ENCODE data around the gene OSGIN1.

Gene OSGIN1

GRCh38 chr16:83958846-83959565 lies 6.0 kb downstream of the OSGIN1 start:
- DNase-seq = no peak

DNA sequence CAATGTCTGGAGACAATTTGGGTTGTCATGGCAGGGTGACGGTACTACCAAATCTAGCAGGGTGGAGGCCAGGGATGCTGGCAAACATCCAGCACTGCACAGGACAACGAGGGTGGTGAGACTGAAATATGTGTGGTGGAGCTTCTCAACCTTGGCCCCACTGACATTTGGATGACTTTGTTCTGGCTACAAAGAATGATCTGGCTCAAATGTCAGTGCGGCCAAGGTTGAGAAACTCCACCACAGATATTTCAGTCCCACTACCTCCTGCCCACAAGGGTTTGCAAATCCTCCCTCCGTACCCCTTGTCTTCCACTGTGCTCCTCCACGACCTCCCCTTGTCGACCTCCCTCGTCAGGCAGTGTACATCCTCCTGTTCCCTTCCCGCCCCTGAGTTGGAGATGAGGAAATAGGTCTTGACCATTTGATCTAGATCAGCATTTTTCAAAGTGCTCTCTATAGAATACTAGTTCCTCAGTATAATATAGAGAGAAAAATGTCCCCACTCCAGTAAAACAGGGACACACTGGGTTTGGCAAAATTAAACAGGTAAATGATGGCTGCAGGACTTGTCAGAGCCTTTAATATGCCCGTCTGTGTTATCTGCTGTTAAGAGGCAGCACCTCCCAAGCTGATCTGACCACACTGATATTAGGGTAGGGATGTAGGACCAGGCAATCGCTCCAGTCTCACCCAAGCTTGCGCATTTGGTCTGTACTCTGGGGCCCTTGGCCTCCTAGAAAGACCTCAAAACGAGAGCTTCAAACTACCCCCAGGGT lies 6.8 kb downstream of the OSGIN1 start:
- DNase-seq = no peak

GRCh38 chr16:83960521-83961249 lies 7.6 kb downstream of the OSGIN1 start:
- no peak for DNase-seq

GRCh38 chr16:83961591-83961990 lies 8.6 kb downstream of the OSGIN1 start:
- DNase-seq = no peak

GRCh38 chr16:83963277-83964119 lies 10.5 kb downstream of the OSGIN1 start:
- no peak for DNase-seq

DNA sequence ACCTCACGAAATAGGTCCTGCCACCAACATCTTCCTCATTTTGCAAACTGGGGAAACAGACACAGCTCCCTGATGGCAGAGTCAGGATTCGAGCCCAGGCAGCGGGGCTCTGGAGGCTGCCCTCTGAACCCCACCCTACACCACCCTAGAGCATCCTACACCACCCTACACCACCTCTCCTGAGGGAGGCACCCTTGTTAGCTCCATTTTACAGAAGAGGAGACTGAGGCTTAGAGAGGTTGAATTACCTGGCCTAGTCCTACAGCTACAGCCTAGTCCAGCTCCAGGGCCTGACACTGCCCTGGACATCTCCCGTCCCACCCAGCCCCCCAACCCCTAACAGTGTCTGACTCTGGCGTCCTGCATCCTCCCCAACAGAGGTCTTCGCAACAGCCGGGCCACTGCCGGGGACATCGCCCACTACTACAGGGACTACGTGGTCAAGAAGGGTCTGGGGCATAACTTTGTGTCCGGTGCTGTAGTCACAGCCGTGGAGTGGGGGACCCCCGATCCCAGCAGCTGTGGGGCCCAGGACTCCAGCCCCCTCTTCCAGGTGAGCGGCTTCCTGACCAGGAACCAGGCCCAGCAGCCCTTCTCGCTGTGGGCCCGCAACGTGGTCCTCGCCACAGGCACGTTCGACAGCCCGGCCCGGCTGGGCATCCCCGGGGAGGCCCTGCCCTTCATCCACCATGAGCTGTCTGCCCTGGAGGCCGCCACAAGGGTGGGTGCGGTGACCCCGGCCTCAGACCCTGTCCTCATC lies 11.8 kb downstream of the OSGIN1 start:
- no peak for DNase-seq

GRCh38 chr16:83965444-83966152 lies 12.6 kb downstream of the OSGIN1 start:
- no peak for DNase-seq

GRCh38 chr16:83966153-83966696 lies 13.2 kb downstream of the OSGIN1 start:
- DNase-seq = no peak

GRCh38 chr16:83967091-83967490 lies 14.1 kb downstream of the OSGIN1 start:
- no peak for DNase-seq

GRCh38 chr16:83967838-83968305 lies 14.8 kb downstream of the OSGIN1 start, which contains the start of gene NECAB2:
NECAB2 (plus strand) TSS chr16:83968244; CDS start chr16:83968649, 405 bp downstream.
- no peak for DNase-seq

GRCh38 chr16:83968306-83968851 lies 15.3 kb downstream of the OSGIN1 start:
- DNase-seq = no peak

DNA sequence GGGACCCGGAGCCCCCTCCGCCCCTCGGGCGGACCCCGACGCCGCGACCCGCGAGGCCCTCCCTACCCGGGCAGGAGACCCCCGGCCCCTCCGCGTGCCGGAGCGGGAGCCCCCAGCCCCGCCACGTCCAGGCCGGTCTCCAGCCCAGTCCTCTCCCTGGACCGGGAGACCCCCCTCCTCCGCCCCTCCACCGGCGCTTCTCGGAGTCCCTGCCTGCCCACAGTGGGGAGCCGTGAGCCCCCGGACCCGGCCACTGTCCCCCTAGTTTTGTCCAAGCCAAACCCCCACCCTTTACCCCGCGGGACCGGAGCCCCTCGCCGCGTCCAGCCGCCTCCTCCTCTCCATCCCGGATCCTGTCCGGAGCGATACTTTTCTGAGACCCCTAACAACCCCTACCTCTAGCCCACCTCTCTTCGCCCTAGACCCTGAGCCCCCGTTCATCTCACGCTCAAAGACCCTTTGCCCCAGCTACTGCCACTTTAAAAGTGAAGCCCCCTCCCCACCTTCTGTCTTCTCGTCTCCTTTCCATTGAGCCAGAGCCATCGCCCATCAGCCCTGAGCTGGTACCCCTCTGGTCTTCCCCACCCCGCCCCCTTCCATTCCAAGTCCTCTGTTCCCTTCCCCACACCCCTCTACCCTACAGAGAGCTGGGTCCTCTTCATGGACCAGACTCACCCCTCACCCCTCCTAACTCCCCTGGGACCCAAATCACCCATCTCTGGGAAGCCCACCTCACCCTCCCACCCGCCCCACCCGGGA lies 16.0 kb downstream of the OSGIN1 start:
- no peak for DNase-seq

GRCh38 chr16:83969771-83970429 lies 16.9 kb downstream of the OSGIN1 start:
- DNase-seq = no peak

GRCh38 chr16:83970430-83970815 lies 17.4 kb downstream of the OSGIN1 start:
- no peak for DNase-seq

GRCh38 chr16:83971165-83972130 lies 18.4 kb downstream of the OSGIN1 start:
- DNase-seq = no peak

DNA sequence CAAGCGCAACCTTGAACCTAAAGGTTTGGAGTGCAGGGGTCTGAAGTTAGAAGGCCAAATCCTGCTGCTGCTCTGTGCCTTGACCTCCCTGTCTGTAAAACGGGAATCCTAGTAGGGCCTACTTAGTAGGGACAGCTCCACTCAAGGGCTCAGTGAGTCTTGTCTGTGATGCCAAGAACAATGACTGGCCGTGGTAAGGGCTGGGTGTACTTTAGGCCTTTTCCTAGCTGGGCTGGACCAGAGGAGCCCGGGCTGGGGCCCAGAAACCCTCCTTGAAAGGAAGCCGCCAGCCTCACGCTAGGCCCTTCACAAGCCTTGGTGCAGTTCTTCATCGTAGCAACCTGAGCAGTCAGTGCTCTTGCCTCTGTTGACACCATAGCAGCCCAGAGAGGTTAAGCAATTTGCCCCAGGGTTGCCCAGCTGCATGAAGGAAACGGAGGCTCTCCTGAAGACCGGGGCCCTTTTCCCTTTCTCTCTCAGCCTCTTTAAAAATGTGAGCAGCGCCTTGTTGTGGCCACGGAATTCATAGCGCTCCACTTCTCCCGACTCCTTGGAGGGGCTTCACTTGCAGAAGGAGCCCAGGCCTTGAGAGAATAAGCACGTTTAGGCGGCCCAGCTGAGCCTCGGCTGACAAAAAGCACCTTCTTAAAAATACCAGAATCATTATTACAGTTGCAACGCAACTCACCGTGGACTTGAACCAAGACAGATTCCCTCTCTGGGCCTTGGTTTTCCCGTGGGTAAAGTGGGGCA lies 19.4 kb downstream of the OSGIN1 start:
- no peak for DNase-seq

DNA sequence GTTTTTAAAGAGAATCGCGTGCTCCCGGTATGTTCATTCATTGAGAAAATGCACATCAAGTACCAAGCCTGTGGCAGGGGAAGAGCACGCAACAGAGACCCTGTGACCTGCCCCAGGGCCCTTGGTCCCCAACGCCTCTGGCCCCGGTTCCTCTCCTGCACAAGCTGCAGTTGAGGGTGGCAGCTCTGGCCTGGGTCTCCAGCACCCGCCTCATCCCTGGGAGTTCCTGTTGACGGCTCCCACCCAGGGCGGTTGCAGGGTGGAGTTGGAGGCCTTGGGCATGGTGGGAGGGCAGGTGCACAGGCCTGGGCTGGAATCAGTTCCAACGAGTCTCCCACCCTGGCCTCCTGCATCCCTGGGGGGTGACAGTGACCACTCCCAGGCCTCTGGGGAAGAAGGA lies 20.0 kb downstream of the OSGIN1 start:
- DNase-seq = no peak

Measured in CD4-positive, alpha-beta T cell treated with Interferon gamma for 1 hour (primary cell).